Measurements from ENCODE around the gene CMTM3.
"Not testable (repeated sequence)": the region's sequence is repeated elsewhere in the genome, so short reads cannot be mapped to it uniquely, and the experiment has no call there.

CMTM3 gene

DNA sequence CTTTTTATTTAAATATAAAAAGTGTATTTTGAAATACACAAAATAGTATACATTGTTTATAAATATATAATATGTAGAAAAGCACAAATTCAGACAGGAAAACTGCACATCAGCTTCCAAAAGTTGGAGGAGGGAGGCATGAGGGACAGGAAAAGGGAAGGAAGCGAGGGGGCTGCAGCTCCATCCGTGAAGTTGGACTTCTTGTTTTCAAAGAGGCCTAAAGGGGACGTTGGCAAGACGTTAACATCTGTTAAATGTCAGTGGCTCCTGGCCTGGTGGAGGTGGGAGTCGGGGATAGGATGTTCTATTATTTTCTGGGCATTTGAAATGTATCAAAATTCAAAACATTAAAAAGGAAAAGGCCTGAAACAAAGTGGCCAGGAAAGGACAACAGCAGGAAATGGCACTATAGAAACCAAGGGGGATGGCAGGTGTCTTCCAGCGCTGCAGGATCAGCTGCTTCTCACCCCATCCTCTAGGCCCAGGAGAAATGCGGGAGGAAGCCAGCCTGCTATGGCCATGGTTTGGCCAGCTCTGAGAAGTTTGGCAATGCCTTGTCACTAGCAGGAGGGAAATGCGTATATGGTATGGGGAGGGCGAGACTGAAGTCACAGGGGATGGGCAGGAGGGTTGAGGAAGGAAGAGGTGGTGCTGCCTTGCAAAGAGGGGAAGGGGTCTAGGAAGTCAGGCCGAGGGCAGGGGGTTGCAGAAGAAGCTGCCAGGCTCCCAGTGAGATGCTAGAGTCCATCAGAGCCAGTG lies 18.8 kb upstream of the CMTM3 start:
- DNase-seq (ENCODE audit: low read depth): no peak

DNA sequence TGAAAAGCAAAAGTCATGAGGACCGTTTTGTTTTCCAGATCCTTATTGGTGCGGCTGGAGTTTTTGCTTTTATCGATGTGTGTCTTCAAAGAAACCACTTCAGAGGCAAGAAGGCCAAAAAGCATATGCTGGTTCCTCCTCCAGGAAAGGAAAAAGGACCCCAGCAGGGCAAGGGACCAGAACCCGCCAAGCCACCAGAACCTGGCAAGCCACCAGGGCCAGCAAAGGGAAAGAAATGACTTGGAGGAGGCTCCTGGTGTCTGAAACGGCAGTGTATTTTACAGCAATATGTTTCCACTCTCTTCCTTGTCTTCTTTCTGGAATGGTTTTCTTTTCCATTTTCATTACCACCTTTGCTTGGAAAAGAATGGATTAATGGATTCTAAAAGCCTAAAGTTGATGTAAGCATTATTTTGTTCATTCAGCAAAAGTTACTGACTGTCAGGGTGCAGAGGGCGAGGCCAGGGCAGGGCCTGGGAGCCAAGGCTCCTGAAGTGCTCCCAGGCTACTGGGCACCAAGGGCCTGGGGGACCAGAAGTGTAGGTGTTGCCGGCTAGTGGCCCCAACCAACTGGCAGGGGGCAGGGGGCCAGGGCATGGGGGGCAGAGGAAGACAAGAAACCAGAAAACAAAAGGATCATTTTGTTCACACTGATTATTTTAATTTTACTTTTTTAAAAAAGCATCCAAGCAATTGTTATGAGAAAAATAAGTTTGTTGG lies 16.5 kb upstream of the CMTM3 start:
- DNase-seq (ENCODE audit: low read depth): no peak

DNA sequence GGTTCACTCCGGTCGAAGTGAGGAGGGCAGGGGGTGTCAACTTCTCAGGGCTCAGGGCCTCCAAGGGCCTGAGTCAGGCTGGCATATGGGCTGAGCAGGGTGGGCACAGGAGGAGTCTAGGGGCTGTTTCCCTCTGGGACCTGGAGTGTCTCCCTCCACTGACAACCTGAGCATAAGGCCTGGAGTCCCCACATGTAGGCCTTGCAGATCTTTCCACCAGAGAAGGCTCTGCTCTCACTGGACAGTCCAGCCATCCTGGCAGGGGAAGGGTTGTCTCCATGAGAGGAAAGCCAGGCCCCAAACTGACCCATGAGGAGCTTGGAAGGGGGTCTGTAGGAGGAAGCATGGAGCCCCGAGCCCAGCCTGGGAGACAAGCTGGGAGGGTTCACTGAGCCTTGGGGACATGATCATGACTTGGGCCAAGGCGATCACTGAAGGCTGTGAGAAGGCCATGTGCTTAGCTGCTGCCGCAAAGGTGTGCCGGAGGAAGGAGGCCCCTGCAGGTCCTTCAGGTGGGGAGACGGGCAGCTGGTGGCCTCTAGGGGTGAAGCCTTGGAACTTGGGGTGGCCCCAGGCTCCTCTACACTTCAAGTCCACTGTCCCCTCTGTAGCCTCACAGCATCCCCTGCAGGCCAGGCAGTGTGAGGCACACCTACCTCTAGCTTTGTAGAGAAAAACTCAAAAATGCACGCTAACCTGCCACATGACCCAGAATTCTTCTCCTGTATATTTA lies 15.4 kb upstream of the CMTM3 start:
- peak; percentile 46 for DNase-seq (ENCODE audit: low read depth)

DNA sequence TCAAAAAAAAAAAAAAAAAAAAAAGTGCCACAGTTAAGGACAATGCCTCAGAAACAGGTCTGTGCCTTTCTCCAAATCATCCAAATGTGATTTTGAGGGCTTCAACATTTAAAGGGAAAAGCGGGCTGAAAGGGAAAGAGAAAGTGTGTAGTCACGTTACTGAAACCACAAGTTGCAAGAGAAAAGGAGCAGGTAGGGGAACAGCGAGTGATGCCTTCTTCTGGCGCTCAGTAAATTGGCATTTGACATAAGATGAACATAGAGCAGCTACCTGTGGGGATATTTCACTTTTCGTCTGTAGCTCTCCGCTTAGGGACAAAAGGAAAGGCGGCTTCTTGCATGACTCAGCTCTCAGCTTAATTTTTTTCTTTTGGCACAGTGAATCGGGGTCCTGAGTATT lies 14.2 kb upstream of the CMTM3 start:
- no peak for DNase-seq (ENCODE audit: low read depth)

DNA sequence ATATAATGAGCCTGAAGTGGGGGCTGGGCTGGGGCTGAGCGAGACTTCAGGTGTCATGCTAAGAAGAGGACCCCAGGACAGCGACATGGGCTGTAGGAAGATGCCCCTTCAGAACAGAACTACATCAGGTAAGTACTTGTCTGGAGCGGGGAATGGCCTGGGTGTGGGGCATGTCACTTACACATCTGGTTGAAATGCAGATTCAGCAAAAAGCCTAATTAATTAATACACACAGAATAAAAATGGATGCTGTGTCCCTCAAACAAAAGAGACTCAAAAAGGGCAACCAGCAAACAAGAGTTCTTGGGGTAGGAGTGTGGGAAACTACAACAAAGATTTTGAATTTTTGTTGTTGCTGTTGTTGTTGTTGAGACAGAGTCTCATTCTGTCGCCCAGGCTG lies 13.5 kb upstream of the CMTM3 start:
- no peak for DNase-seq (ENCODE audit: low read depth)

DNA sequence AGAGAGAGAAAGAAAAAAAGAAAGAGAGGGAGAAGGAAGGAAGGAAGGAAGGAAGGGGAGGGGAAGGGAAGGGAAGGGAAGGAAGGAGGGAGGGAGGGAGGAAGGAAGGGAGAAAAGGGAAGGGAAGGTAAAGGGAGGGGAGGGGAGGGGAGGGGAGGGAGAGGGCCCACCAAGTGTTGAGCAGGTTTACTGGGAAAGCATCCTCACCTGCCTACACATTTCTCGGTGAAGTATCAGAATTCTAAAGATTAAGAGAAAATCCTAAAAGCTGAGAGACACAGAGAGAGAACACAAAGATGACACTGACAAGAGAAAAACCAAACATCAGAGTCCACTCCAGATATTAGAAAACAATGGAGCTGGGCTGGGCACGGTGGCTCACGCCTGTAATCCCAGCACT lies 12.3 kb upstream of the CMTM3 start:
- DNase-seq (ENCODE audit: low read depth): no peak

DNA sequence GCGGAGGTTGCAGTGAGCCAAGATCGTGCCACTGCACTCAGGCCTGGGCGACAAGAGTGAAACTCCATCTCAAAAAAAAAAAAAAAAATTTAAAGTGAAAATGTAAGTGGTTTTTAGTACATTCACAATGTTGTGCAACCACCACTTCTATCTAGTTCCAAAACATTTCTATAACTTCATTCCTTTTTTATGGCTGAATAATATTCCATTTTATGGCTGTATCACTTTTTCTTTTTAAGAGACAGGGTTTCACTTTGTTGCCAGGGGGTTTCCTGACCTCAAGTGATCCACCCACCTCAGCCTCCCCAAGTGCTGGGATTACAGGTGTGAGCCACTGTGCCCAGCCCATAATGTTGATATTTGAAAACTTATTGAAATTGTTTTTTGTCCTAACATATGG lies 11.7 kb upstream of the CMTM3 start:
- DNase-seq (ENCODE audit: low read depth): no peak

- DNase-seq (ENCODE audit: low read depth): no peak
Measured at GRCh38 chr16:66594739-66595138, 9.8 kb upstream of the CMTM3 start.

GRCh38 chr16:66596559-66596958 lies 7.9 kb upstream of the CMTM3 start:
- DNase-seq (ENCODE audit: low read depth): not testable (repeated sequence)

- DNase-seq (ENCODE audit: low read depth): no peak
Measured at GRCh38 chr16:66596986-66597848, 7.3 kb upstream of the CMTM3 start.

GRCh38 chr16:66598111-66598510 lies 6.4 kb upstream of the CMTM3 start:
- no peak for DNase-seq (ENCODE audit: low read depth)

GRCh38 chr16:66599726-66600125 lies 4.8 kb upstream of the CMTM3 start:
- DNase-seq (ENCODE audit: low read depth): no peak

DNA sequence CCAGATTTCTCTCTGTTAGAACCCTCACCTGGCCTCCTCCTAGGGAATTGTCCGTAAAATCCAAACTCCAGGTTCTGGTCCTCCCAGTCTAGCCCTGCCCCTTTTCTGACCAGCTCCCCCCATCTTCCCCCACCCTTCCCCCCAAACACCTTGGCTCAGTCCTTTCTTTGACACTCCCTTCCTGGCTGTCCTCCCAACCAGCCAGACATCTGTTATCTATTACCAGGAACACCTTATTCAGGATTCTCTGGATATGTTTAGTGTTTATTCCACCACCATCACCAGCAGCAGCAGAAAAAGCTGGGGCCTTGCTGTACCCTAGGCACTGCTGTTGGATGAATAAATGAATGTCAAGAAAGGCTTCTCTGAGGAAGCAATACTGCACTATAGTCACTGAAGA lies 4.0 kb upstream of the CMTM3 start:
- DNase-seq (ENCODE audit: low read depth): no peak

DNA sequence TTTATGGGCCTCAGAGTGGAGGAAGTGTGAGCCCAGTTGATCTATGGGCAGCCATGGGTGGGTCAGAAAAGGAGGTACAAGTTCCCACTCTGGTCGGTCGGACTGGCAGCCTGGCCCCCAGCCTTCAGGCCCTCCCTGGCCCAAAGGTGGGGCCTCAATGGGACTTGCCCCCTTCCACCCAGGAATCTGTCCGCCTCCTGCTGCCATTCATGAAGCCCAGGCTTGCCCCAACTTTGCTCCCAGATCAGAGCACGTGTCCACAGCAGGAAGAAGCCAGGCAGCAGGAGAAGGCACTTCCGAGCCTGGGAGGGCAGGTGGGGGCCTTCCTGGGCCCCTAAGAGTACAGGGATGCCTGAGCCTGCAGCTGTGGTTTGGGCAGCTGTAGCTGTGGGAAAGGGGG lies 3.0 kb upstream of the CMTM3 start:
- no peak for DNase-seq (ENCODE audit: low read depth)

GRCh38 chr16:66603537-66604375 lies 748 bp upstream of the CMTM3 start:
- peak; percentile 55 for DNase-seq (ENCODE audit: low read depth)

DNA sequence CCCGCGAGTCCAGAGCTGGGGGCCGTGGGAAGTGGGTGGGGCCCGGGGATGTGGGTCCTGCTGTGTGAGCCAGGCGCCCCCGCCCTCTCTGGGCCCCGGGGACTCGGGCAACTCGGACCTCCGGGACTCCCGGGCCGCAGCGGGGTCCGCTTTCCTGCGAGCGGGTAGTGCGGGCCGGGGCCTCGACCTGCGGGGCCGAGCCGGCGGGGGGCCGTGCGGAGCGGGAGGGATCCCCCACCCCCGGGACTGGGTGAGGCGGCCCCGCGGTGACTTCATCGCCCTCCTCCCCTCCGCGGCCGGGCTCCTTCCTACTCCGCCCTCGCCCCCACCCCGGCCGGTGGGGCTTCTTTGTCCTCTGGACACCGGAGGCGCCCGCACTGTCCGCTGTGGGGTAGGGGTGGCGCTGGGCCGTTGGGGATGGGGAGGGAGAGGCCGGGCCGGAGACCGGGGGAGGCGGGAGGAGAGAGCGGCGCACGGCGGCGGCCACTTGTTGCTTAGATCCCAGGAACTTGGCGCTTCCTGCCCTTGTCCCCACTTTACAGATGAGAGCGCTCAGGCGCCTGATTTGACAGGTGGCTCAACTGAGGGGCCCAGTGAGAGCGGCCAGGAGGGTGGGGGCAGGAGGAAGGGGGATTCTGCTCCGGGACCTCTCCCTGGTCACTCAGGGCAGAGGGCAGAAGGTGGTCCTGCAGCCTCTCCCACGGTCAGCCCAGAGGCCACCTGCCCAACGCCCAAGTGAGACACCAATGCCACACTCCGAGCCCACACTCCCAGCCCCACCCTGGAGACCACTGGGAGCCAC lies 874 bp downstream of the CMTM3 start:
- no peak for DNase-seq (ENCODE audit: low read depth)

DNA sequence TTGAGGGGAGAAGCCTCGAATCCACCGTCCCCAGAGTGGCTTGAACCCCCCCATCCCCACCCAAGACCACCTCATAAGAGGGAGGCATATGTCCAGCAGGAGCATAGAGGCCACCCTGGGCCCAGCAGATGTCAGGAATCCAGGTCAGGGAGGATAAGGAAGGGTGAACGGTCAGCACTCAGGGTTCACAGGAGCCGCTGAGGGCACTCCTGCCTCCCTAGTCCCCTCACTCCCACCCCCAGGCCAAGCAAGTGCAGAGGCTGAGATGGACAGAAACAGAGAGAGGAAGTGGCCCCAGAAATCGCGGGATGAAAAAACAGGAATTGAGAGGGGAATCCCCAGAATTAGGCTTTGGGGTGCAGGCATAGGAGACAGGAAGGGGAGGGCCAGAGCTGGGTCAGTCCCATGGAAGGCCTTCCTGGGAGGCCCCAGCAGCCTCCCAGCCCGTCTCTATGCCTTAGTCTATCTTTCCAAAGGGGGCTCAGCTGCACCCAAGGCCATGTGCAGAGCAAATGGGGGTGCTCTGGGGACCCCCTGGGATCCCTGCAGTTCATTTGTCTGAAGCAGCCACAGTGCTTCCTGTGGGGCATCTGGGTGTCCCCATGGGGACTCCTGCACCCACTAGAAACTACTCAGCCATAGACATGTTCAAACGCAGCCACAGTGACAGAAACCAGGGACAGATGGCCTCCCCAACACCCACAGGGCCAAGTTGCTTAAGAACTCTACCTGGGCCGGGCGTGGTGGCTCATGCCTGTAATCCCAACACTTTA lies 1.7 kb downstream of the CMTM3 start:
- DNase-seq (ENCODE audit: low read depth): no peak

- peak; percentile 73 for DNase-seq (ENCODE audit: low read depth)
Measured at GRCh38 chr16:66608241-66609138, 4.0 kb downstream of the CMTM3 start.

DNA sequence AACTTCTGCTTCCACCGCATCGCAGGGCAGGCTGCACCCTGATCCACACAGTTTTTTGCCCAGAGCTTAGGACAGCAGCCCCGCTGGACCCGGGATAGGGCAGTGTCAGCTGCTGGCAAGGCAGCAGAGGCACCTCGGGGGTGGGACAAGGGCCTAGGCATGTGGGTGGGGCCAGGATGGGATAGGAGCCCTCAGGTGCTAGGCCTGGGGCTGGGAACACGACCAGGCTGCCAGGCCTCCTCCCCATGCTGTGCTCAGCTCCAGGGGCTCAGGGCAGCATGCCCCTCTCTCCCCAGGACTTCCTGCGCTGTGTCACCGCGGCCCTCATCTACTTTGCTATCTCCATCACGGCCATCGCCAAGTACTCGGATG lies 4.6 kb downstream of the CMTM3 start:
- no peak for DNase-seq (ENCODE audit: low read depth)
